HUDEP-2 (cell line): ENCODE results near the gene UBASH3B.
"Not testable (repeated sequence)": the region's sequence is repeated elsewhere in the genome, so short reads cannot be mapped to it uniquely, and the experiment has no call there.

Source experiments
- DNase-seq, 76 experiments: peaks; one replicate each; lab custom pipeline; 2025; ENCODE audit not compliant: unreplicated experiment in 76 of 76; lab: John Stamatoyannopoulos, UW

UBASH3B gene, protein sequence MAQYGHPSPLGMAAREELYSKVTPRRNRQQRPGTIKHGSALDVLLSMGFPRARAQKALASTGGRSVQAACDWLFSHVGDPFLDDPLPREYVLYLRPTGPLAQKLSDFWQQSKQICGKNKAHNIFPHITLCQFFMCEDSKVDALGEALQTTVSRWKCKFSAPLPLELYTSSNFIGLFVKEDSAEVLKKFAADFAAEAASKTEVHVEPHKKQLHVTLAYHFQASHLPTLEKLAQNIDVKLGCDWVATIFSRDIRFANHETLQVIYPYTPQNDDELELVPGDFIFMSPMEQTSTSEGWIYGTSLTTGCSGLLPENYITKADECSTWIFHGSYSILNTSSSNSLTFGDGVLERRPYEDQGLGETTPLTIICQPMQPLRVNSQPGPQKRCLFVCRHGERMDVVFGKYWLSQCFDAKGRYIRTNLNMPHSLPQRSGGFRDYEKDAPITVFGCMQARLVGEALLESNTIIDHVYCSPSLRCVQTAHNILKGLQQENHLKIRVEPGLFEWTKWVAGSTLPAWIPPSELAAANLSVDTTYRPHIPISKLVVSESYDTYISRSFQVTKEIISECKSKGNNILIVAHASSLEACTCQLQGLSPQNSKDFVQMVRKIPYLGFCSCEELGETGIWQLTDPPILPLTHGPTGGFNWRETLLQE

DNA sequence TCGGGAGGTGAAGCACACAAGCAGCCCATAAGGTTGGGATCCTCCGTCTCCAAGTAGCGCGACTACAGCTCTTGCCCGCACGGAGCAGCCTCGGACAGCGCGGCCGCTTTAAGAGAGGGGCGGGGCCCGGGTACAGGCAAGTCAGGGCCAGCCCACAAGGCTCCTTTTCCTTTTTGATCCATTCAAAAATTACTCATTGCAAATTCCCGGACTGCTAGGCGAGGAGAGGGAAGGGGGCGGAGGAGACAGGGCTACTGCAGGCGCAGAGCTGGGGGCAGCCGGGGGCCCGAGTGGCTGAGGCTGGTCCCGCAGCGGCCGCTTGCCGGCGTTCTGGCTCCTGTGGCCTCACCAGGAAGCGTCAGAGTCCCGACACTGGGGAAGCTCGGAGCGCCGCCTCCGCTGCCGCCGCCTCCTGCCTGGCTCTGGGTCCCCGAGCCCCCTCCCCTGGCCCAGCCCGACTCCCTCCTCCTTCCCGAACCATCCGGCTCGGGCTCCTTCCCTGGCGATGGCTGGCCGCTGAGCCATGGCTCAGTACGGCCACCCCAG, at the start of gene UBASH3B:
TSS of gene UBASH3B (plus strand) at position 196 of the 546 bp plus-strand sequence. CDS start at position 524, 328 bp downstream.
- peak in 64 of 76 experiments; percentile 4 to 75 (median 56) for DNase-seq

DNA sequence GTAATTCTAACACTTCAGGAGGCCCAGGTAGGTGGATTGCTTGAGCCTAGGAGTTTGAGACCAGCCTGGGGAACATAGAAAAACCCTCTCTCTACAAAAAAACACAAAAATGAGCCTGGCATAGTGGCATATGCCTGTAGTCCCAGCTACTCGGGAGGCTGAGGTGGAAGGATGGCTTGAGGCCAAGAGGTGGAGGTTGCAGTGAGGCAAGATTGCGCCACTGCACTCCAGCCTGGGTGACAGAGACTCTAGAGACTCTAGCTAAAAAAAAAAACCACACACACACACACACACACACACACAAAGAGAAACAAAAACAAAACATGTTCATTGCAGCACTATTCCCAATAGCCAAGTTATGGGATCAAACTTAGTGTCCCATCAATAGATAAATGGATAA, 48.4 kb upstream of the UBASH3B start:
- DNase-seq, result not testable (repeated sequence)

DNA sequence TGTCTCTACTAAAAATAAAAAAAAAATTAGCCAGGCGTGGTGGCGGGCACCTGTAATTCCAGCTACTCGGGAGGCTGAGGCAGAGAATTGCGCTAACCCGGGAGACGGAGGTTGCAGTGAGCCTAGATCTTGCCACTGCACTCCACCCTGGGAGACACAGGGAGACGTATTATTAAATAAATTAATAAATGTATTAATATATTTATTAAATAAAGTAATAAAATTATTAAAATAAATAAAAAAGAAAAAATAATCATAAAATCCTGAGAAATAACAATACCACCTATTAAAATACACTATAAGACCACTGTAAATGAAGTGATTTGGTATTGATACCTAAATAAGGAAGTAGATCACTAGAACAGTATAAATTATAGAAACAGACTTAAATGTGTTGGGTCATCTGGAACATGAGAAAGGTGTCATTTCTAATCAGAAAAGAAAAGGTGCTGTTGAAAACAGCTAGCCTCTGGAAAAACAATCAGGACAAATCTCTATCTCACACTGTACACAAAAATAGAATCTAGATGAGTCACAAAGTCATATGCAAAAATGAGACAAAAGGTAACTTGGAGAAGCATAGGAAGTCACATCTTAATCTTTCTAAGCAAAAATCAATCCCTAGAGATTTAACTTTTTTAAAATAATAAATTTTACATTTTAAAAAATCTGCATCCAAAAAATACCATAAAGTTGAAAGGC, 43.2 kb upstream of the UBASH3B start:
- DNase-seq, result no peak

DNA sequence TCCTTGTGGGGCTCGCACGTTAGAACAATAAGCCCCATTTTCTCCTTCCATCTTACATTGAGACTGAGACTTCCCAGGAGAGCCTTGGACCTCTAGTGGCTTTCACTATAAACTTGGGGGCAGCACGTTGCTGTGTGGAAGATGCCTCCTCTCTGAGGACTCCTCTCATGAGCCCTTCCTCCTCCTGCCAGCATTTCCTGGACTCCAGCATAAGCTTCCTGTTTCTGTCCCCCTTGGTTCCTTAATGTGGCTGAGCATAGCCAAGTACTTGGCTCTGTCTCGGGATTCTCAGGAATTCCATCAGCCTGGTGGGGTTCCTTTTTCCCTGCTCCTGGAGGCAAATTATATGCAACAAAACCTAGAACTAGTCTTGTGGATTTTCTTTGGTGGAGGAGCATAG, 38.8 kb upstream of the UBASH3B start:
- DNase-seq, result no peak

DNA sequence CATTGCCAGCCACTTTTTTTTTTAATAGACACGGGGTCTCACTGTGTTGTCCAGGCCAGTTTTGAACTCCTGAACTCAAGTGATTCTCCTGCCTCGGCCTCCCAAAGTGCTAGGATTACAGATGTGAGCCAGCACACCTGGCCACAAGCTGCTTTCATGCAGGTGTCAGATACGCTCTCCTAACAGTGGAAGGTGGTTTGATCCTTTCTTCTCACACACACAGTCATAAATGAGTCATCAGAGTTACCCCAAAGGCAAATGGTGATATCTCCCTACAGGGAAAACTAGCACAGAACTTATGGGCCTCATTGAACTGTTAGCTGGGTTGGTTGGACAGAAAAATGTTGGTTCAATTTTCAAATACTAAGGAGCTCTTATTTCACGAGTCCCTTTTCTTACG, 38.2 kb upstream of the UBASH3B start:
- no peak for DNase-seq

DNA sequence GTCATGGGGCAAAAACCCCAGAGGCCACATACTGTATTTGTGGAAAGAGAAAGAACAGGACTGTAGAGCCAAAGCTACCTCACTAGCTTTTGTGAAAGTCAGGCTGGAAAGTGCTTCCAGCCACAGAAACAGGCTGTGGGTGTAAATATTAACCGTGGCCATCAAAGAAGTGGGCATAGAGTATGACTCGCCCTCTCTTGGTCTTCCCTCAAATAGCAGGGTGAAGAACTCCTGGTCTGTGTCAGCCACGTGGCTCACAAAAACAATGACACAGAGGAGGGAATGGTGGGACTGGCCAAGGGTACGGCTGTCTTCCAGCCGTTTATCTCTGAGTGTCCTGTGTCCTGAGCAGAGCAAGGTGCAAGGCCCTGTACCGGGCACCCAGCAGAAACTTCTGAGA, 37.6 kb upstream of the UBASH3B start:
- DNase-seq, result no peak

DNA sequence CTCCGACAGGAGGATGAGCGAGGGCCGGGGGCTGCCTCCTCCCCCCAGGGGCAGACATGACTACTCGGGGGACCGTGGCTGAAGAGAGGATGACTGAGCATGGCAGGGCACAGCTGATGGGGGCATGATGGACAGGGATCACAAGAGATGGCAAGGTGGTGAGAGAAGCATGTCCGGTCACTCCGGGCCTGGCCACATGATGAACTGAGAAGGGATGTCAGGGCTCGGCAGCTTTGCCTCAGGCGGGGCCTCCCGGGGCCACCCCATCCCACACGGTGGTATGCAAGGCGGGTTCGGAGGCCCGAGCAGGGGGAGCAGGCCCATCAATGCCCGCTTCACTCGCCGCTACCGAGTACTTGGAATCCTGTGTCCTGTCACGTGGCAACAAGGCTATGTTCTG, 36.6 kb upstream of the UBASH3B start:
- no peak for DNase-seq

DNA sequence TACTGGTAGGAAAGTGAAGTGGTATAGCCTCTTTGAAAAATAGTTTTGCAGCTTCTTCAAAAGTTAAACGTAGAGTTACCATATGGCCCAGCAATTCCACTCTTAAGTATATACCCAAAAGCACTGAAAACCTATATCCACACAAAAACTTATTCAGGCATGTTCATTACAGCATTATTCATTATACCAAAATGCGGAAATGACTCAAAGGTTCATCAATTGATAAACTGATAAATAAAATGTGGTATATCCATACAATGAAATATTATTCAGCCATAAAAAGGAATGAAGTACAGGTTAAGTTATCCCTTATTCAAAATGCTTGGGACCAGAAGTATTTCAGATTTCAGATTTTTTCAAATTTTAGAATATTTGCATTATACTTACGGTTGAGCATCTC, 35.8 kb upstream of the UBASH3B start:
- no peak for DNase-seq

DNA sequence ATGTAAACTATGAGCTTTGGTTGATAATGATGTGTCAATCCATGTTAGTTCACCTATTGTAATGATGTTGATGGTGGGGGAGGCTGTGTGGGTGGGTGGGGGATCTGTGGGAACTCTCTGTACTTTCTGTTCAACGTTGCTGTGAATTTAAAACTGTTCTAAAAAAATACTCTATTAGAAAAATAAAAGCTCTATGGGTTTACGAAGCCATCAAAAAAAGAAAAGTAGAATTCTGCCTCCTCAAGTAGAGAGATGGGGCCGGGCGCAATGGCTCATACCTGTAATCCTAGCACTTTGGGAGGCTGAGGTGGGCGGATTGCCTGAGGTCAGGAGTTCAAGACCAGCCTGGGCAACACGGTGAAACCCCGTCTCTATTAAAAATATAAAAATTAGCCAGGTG, 30.0 kb upstream of the UBASH3B start:
- DNase-seq, result not testable (repeated sequence)

DNA sequence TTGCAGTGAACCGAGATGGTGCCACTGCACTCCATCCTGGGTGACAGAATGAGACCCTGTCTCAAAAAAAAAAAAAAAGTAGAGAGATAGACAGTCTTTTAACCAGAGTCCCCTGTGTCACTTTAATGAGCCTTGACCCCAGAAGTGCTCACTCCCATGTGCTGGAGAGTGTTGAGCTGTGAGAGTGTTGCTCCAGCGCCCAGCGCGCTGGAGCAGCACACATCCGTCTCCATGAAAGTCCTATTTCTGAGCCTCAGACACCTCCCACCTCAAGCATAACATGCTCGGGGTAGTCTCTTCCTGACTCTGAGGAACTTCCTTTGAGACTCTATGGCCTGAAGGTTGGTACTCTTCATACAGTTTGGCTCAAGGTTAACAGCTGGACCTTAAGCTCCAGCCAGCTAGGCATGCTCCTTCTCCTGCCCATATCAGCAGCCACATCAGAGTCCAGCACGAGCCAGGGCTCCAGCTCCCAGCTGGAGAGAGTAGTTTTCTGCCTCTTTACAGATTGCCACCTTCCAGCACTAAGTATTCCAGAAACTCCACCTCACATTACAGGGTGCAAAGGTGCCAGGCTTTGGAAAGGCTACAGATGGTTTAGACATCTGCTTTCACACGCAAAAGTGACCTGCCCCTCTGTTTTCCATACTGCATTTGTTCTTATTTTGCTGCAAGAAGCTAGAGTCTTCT, 29.4 kb upstream of the UBASH3B start:
- no peak for DNase-seq

DNA sequence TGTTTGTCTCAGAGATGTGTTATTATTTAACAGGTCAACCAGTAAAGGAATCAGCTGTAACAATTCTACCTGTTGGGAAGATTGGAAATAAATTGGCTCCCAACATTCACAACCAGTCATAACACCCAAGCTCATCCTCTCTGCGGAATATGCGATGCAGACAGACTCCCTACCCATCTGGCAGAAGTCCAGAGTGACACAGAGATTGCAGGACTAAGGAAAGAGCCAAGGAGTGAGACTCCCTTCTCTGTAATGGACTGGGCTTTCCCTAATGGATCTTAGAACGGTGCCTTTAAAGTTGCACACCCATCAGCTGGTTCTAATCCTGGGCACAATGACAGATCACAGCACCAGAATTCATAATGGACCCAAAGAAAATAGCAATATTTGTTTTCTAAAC, 27.8 kb upstream of the UBASH3B start:
- DNase-seq, result no peak

DNA sequence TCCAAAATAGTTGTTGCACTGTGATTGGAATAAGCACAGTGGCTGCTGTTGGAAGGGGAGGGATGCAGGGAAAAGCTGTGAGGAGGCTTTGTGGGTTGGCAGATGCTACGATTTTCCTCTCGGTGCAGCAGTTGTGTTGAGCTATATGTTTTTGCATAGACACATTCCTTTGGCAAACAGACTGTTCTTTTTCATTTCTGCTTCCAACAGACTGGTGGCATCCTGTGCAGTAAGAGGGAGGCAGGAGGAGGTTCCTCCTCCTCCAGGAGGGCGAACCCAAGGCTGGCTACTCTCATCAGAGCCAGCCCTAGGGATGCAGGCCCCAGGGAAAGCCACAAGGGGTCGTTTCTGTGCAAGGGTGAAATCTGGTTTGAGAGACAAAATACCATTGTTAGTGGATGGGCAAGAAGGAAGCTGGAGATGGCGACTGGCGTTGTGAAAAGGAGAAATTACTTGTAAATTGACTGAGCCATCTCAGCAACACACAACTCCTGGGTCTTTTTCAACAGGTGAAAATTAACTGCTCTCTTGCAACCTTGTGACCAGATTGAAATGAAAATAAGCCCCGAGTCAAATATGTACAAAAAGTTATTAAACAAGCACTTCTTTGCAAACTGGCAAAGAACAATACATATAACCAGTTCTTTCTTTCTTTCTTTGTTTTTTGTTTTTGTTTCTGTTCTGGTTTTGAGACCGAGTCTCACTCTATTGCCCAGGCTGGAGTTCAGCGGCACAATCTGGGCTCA, 26.5 kb upstream of the UBASH3B start:
- DNase-seq, result peak in 57 of 76 experiments; percentile 3 to 71 (median 38)

DNA sequence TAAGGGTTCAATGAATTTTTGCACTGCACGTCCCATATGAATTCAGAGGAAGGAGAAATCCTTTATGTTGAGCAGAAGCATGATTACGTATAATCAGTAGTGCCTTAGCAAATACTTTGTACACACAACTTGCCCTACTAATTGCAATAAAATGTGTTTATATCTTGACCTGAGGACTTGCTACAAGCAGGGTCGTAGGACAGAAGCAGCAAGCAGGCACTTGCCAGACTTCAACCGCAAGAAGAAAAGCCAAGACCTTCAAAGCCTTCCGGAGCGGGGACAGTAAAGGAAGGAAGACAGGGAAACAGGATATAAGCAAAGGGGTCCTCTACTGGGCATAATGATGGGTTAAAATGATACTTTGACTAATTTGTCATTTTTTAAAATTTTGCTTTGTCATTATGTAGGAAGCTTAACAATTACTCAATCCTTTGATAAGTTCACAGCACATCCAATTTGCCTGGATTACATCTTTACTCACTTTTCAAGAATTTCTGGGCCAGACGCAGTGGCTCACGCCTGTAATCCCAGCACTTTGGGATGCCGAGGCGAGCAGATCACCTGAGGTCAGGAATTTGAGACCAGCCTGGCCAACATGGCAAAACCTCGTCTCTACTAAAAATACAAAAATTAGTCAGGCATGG, 23.2 kb upstream of the UBASH3B start:
- DNase-seq, result no peak

DNA sequence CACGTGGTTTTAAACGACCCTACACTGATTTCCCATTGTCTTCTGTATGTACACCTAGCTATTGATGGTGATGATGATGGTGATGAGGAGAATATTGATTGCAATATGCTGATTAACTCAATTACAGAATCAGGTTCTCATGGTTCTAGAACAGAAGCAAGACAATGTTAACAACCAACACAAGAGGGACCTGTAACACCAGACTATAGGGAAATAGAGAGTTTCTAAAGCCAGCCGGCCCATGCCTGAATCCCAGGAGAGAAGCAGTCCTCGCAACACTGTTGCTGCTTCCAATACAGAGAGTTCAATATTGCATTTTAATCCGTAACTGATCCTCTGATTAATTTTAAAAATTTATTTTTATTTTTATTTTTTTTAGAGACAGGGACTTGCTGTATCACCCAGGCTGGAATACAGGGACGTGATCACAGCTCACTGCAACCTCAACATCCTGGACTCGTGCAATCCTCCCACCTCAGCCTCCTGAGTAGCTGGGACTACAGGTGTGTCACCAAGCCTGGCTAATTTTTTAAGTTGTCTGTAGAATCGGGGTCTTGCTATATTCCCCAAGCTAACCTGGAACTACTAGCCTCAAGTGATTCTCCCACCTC, 22.2 kb upstream of the UBASH3B start:
- DNase-seq, result peak in 18 of 76 experiments; percentile 2 to 51 (median 24)

DNA sequence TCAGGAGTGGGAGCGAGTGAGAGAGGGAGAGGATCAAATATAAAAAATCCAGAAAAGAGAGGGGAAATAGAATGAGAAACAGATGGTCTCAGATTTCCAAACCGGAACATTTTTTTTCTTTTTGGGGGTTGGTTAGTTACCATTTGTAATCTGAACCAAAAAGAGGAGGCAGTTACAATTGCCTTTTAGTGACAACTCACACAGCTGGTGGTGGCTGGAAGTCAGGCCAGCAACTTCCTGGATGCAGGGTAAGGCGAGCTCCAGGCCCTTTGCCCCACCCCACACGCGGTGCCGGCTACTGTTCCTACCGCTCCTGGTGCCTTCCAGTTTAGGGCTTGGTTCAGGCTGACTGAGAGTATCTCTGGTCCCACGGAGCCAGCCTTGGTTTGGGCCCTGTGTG, 21.0 kb upstream of the UBASH3B start:
- no peak for DNase-seq

DNA sequence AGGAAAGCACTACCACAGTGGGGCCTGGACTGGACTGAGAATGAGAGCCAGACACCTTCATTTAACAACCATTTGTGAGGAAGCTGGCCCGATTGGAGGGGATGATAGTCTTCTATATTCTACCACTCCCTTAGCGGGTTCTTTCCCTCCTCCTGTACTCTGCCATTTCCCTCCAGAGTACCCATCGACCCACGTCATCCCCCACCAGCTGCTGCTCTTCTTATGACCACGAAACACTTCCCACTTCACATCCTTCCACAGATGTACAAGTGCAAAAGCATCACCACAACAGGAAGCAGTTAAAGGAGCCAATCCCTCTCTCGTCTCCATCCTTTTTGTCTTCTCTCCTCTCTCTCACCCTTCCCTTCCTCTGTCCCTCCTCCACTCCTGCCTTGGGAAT, 18.0 kb upstream of the UBASH3B start:
- no peak for DNase-seq

DNA sequence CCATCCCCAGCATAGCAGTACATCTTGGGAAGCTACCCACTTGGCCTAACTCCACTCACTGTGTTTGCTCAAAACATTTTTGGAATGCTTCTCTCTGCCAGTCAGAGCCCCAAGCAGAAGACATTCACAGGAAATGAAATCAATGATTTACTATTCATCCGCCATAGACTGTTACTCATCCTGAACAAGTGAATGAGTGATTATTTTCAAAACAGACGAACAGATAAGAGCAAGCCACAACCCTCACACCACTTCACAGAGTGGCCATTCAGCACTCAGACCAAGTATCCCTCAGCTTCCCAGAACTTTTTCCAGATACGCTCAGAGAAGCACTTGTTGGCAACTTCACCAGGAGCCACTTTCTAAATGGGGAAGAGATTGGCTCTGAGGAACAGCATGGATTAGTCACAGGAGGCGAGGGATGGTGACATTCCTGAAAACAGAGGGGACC, 13.0 kb upstream of the UBASH3B start:
- DNase-seq, result no peak

DNA sequence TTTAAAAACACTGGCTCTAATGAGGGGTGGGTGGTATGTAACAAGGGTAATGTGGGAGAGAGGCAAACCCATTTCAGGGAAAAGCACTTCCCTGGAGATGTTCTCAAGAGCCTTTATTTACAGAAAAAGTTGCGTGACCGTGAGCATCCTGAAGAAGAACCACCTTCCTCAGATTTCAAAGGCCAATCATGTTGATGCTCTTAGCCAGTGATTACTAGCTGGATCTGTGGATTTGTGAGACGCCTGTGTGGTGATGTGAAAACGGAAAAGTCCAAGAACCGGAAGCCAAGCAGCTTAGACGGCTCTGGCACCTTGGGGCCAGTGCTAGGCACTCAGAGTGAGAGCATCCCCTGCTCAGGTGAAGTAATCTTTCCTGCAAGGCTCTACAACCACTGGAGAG, 12.6 kb upstream of the UBASH3B start:
- DNase-seq, result no peak

DNA sequence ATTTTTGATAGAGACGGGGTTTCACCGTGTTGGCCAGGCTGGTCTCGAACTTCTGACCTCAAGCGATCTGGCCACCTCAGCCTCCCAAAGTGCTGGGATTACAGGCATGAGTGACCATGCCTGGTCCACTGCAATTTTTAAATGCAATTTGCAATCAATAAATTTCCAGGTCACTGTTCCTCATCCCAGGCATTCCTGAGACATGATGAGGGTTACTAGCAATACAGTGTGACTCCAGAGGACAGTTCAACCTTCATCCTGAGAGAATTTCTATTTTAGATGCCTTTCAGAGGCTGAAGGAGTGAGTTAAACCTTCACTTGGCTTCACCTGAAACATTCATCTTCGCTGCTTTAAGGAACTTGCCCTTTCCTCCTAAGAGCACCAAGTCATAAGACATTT, 9.7 kb upstream of the UBASH3B start:
- no peak for DNase-seq
